Peyer's patch (tissue), 4 donors: ENCODE measurements around the gene BACH2. TPM values are rescaled to one million over a fixed set of nuclear protein-coding genes. Genes with fewer than 3 reads are reported as not detected.

Source experiments
- DNase-seq, 3 donors: peaks; one replicate each; pipeline ENCODE4 v3.0.0-alpha.2; 2017 to 2019
- H3K27ac ChIP-seq, 4 donors: fragments of 200-600 bp; sonication (generic); one replicate each; pipeline ENCODE4 v1.5.1; 2016 to 2019
- H3K27me3 ChIP-seq, 2 donors: fragments of 200-600 bp; sonication (generic); one replicate each; pipeline ENCODE4 v1.5.1; 2019
- H3K36me3 ChIP-seq, 3 donors: fragments of 200-600 bp; sonication (generic); one replicate each; pipeline ENCODE4 v1.5.1; 2016 to 2019
- H3K4me1 ChIP-seq, 4 donors: fragments of 200-600 bp; sonication (generic); one replicate each; pipeline ENCODE4 v1.5.1; 2016 to 2019
- H3K4me3 ChIP-seq, 4 donors: fragments of 200-600 bp; sonication (generic); 1 replicate in 3 of 4; 2 replicates in 1 of 4; pipeline ENCODE4 v1.5.1; 2016 to 2019; ENCODE audit warnings: mild to moderate bottlenecking in 1 of 4
- H3K9me3 ChIP-seq, 4 donors: fragments of 200-600 bp; sonication (generic); one replicate each; pipeline ENCODE4 v1.5.1; 2016 to 2019; ENCODE audit warnings: mild to moderate bottlenecking in 1 of 4
- POLR2A ChIP-seq, 2 donors: fragments of 450-650 bp; IDR thresholded peaks; one replicate each; pipeline ENCODE4 v1.5.1; 2017; ENCODE audit warnings: antibody characterized with exemption in 2 of 2, mild to moderate bottlenecking in 2 of 2, moderate library complexity in 2 of 2
- total RNA-seq, 4 donors: library from RNA; depleted of rRNA; stranded (reverse); fragments of >200 nt; gene quantifications; one replicate each; pipeline ENCODE4 v1.1.0, GENCODE V29; 2016
- TF ChIP-seq, protein P1 (sequence below), 6 experiments: fragments of 450-650 bp in 4 of 6; fragments of 200-600 bp in 2 of 6; sonication (generic) in 1 of 6; IDR thresholded peaks; one replicate each; pipeline ENCODE4 v1.5.1; 2017 to 2019; ENCODE audit warnings: antibody characterized with exemption in 6 of 6, mild to moderate bottlenecking in 3 of 6, moderate library complexity in 1 of 6

BACH2 gene
- total RNA-seq, 4 donors from 2014 or later: 0.18 to 26.4 (median 8.2) TPM

DNA sequence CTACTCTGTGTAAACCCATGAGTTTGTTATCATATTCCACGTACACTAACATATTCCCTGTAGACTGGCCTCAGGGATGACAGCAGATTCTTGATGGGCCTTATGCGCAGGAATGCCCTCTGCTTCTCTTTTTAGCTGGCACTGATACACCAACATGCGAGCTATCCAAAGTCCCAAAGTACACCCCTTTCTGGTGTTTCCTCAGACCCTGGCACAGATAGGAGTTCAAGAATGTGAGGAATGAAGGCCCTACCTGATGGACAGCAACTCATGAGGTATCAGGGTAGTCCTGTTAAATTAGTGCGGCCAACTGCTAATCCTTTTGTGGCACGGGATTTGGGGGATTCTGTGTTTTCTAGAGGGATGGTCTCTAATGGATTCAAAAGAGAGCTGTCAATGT, 93.0 kb downstream of the BACH2 start:
- Histone ChIP-seq H3K4me1 (no peaks in the 10 kb centered on the region), H3K27ac (no peak overlapping the region), H3K27me3 (no peaks in the 10 kb centered on the region), H3K36me3 (no peaks in the 10 kb centered on the region), H3K9me3 (no peaks in the 10 kb centered on the region), H3K4me3 (no peak overlapping the region)
- TF ChIP-seq, protein P1, sequence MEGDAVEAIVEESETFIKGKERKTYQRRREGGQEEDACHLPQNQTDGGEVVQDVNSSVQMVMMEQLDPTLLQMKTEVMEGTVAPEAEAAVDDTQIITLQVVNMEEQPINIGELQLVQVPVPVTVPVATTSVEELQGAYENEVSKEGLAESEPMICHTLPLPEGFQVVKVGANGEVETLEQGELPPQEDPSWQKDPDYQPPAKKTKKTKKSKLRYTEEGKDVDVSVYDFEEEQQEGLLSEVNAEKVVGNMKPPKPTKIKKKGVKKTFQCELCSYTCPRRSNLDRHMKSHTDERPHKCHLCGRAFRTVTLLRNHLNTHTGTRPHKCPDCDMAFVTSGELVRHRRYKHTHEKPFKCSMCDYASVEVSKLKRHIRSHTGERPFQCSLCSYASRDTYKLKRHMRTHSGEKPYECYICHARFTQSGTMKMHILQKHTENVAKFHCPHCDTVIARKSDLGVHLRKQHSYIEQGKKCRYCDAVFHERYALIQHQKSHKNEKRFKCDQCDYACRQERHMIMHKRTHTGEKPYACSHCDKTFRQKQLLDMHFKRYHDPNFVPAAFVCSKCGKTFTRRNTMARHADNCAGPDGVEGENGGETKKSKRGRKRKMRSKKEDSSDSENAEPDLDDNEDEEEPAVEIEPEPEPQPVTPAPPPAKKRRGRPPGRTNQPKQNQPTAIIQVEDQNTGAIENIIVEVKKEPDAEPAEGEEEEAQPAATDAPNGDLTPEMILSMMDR (IDR thresholded peaks at IDR 0.05): no peak
- no peak for TF ChIP-seq POLR2A (IDR thresholded peaks at IDR 0.05)
- no peak for DNase-seq

GRCh38 chr6:90202156-90202555, 94.5 kb downstream of the BACH2 start:
- TF ChIP-seq, protein P1 (IDR thresholded peaks at IDR 0.05): no peak
- TF ChIP-seq POLR2A (IDR thresholded peaks at IDR 0.05): no peak
- DNase-seq: no peak
- Histone ChIP-seq H3K4me3 (no peak overlapping the region), H3K27me3 (no peaks in the 10 kb centered on the region), H3K27ac (no peak overlapping the region), H3K36me3 (no peaks in the 10 kb centered on the region), H3K9me3 (peaks cover 0 to 9% (median 0%) of the 10 kb centered on the region in 4 donors), H3K4me1 (no peaks in the 10 kb centered on the region)

- H3K4me3 ChIP-seq: no peak overlapping the region
- TF ChIP-seq POLR2A (IDR thresholded peaks at IDR 0.05): no peak
- TF ChIP-seq, protein P1 (IDR thresholded peaks at IDR 0.05): no peak
- DNase-seq: no peak
- peaks cover 0 to 9% (median 0%) of the 10 kb centered on the region in 4 donors for H3K9me3 ChIP-seq
- H3K4me1 ChIP-seq: no peaks in the 10 kb centered on the region
- no peaks in the 10 kb centered on the region for H3K27me3 ChIP-seq
- H3K36me3 ChIP-seq: no peaks in the 10 kb centered on the region
- H3K27ac ChIP-seq: no peak overlapping the region
These were observed 96.7 kb downstream of the BACH2 start for GRCh38 chr6:90199900-90200299.

- Histone ChIP-seq H3K9me3 (peaks cover 0 to 9% (median 0%) of the 10 kb centered on the region in 4 donors), H3K27me3 (no peaks in the 10 kb centered on the region), H3K36me3 (no peaks in the 10 kb centered on the region), H3K4me3 (no peak overlapping the region), H3K27ac (no peak overlapping the region), H3K4me1 (no peaks in the 10 kb centered on the region)
- DNase-seq: no peak
- no peak for TF ChIP-seq POLR2A (IDR thresholded peaks at IDR 0.05)
- TF ChIP-seq, protein P1 (IDR thresholded peaks at IDR 0.05): no peak
These were observed 97.8 kb downstream of the BACH2 start for GRCh38 chr6:90198758-90199425.

- peaks cover 0 to 9% (median 0%) of the 10 kb centered on the region in 4 donors for H3K9me3 ChIP-seq
- no peaks in the 10 kb centered on the region for H3K36me3 ChIP-seq
- no peak for DNase-seq
- no peak for TF ChIP-seq POLR2A (IDR thresholded peaks at IDR 0.05)
- no peak overlapping the region for H3K4me3 ChIP-seq
- no peak overlapping the region for H3K27ac ChIP-seq
- no peaks in the 10 kb centered on the region for H3K27me3 ChIP-seq
- H3K4me1 ChIP-seq: no peaks in the 10 kb centered on the region
These were observed 98.7 kb downstream of the BACH2 start for GRCh38 chr6:90197854-90198496.

- TF ChIP-seq, protein P1 (IDR thresholded peaks at IDR 0.05): no peak
- TF ChIP-seq POLR2A (IDR thresholded peaks at IDR 0.05): no peak
- Histone ChIP-seq H3K27ac (no peak overlapping the region), H3K36me3 (no peaks in the 10 kb centered on the region), H3K4me1 (no peaks in the 10 kb centered on the region), H3K9me3 (peaks cover 0 to 9% (median 0%) of the 10 kb centered on the region in 4 donors), H3K27me3 (no peaks in the 10 kb centered on the region), H3K4me3 (no peak overlapping the region)
- DNase-seq: no peak
These were observed 101.4 kb downstream of the BACH2 start for GRCh38 chr6:90195094-90195829.
